Panc1 (cell line): Measurements from ENCODE around the gene RFT1.

ENCODE experiments used
- TF ChIP-seq, protein P1 (sequence below): fragments of 450-650 bp; IDR thresholded peaks from 2 replicates; pipeline ENCODE4 v1.5.1; 2017; ENCODE audit warnings: mild to moderate bottlenecking
- TF ChIP-seq, protein P2 (sequence below), 2 experiments: IDR thresholded peaks; 2 replicates each; pipeline ENCODE4 v1.6.1; 2011 to 2012; ENCODE audit warnings: low read depth in 2 of 2, control low read depth in 1 of 2, low read length in 1 of 2, mild to moderate bottlenecking in 1 of 2, moderate library complexity in 1 of 2; ENCODE audit not compliant: insufficient read depth in 1 of 2

DNA sequence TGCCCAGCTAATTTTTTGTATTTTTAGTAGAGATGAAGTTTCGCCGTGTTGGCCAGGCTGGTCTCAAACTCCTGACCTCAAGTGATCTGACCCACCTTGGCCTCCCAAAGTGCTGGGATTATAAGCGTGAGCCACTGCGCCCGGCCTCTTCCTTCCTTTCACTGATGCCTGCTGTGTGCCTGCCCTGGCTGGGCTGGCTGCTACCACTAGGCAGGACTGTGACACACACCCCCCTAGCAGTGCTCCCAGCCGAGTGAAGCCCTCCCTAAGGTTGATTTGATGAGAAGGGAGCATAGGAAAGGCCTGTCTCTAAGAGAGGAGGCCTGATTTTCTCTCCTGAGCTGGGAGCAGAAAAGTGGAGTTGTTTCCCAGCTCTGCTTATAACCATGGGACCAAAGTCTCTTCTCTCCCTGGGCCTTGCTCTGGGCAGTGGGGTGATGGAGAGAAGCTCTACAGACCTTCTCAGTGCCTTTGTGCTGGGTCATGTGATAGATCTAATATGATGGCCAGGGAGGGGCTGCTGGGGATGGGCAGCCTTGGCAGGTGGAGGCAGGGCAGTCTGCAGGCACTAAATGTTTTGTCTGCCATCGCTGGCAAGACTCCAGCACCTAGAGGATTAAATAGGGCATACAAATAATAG lies 64.3 kb downstream of the RFT1 start:
- TF ChIP-seq, protein P1, sequence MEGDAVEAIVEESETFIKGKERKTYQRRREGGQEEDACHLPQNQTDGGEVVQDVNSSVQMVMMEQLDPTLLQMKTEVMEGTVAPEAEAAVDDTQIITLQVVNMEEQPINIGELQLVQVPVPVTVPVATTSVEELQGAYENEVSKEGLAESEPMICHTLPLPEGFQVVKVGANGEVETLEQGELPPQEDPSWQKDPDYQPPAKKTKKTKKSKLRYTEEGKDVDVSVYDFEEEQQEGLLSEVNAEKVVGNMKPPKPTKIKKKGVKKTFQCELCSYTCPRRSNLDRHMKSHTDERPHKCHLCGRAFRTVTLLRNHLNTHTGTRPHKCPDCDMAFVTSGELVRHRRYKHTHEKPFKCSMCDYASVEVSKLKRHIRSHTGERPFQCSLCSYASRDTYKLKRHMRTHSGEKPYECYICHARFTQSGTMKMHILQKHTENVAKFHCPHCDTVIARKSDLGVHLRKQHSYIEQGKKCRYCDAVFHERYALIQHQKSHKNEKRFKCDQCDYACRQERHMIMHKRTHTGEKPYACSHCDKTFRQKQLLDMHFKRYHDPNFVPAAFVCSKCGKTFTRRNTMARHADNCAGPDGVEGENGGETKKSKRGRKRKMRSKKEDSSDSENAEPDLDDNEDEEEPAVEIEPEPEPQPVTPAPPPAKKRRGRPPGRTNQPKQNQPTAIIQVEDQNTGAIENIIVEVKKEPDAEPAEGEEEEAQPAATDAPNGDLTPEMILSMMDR, result no peak
- TF ChIP-seq, protein P2, sequence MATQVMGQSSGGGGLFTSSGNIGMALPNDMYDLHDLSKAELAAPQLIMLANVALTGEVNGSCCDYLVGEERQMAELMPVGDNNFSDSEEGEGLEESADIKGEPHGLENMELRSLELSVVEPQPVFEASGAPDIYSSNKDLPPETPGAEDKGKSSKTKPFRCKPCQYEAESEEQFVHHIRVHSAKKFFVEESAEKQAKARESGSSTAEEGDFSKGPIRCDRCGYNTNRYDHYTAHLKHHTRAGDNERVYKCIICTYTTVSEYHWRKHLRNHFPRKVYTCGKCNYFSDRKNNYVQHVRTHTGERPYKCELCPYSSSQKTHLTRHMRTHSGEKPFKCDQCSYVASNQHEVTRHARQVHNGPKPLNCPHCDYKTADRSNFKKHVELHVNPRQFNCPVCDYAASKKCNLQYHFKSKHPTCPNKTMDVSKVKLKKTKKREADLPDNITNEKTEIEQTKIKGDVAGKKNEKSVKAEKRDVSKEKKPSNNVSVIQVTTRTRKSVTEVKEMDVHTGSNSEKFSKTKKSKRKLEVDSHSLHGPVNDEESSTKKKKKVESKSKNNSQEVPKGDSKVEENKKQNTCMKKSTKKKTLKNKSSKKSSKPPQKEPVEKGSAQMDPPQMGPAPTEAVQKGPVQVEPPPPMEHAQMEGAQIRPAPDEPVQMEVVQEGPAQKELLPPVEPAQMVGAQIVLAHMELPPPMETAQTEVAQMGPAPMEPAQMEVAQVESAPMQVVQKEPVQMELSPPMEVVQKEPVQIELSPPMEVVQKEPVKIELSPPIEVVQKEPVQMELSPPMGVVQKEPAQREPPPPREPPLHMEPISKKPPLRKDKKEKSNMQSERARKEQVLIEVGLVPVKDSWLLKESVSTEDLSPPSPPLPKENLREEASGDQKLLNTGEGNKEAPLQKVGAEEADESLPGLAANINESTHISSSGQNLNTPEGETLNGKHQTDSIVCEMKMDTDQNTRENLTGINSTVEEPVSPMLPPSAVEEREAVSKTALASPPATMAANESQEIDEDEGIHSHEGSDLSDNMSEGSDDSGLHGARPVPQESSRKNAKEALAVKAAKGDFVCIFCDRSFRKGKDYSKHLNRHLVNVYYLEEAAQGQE (IDR thresholded peaks at IDR 0.05; ENCODE audit: insufficient read depth in 1 of 2, low read depth in 2 of 2, low read length in 1 of 2), result no peak
